Upper lobe of right lung (tissue), 1 donor: ENCODE data around the gene CDK14. TPM values are rescaled to one million over a fixed set of nuclear protein-coding genes. Genes with fewer than 3 reads are reported as not detected.

Source experiments
- ATAC-seq: fragments of 200-7000 bp; cut with Tn5 transposase; one replicate; pipeline ENCODE4 v1.9.1; 2020; ENCODE audit warnings: mild to moderate bottlenecking, moderate library complexity
- DNase-seq: peaks from one replicate; pipeline ENCODE4 v3.0.0-alpha.2; 2020
- H3K27ac ChIP-seq: fragments of 200-600 bp; one replicate; pipeline ENCODE4 v1.8.0; 2022
- H3K27me3 ChIP-seq: fragments of 200-600 bp; one replicate; pipeline ENCODE4 v1.8.0; 2022; ENCODE audit warnings: mild to moderate bottlenecking
- H3K36me3 ChIP-seq: fragments of 200-600 bp; one replicate; pipeline ENCODE4 v1.8.0; 2022
- H3K4me1 ChIP-seq: fragments of 200-600 bp; one replicate; pipeline ENCODE4 v1.8.0; 2022
- H3K4me3 ChIP-seq: fragments of 200-600 bp; one replicate; pipeline ENCODE4 v1.8.0; 2022; ENCODE audit warnings: mild to moderate bottlenecking
- H3K9me3 ChIP-seq: fragments of 200-600 bp; one replicate; pipeline ENCODE4 v1.8.0; 2022
- CTCF ChIP-seq: fragments of 200-600 bp; IDR thresholded peaks from one replicate; pipeline ENCODE4 v1.8.0; 2022; ENCODE audit warnings: antibody characterized with exemption
- intact Hi-C: fragments of 100-400 bp; cut with DNase I; formaldehyde crosslinking; loops from one replicate; pipeline ENCODE4 v1.11.0; 2022
- total RNA-seq: library from RNA; stranded (reverse); fragmentation: NEBNext Ultra II Directional; extraction: Animal tissue kit (Norgen Biotek cat#: 25700); gene quantifications from one replicate; pipeline ENCODE4 v1.2.1, GENCODE V29; 2021
- donor health status: DM: no; HTN: yes; CAD: no; lungs with severe emphysema.

Gene CDK14
- total RNA-seq, 1 donor from 2014 or later, result 47.2 TPM

GRCh38 chr7:90818341-90818740, 222.2 kb downstream of the CDK14 start:
- Histone ChIP-seq H3K27ac (no peak overlapping the region), H3K4me1 (no peaks in the 10 kb centered on the region), H3K36me3 (no peaks in the 10 kb centered on the region), H3K4me3 (no peak overlapping the region), H3K9me3 (no peaks in the 10 kb centered on the region), H3K27me3 (no peaks in the 10 kb centered on the region)
- intact Hi-C loops, result no loop called here
- no peak for TF ChIP-seq CTCF
- DNase-seq (no peak), ATAC-seq (no peak)

GRCh38 chr7:90821961-90822620, 226.0 kb downstream of the CDK14 start:
- TF ChIP-seq CTCF, result no peak
- Histone ChIP-seq H3K36me3 (no peaks in the 10 kb centered on the region), H3K27me3 (no peaks in the 10 kb centered on the region), H3K4me1 (peaks cover 4% of the 10 kb centered on the region), H3K4me3 (no peak overlapping the region), H3K9me3 (no peaks in the 10 kb centered on the region), H3K27ac (no peak overlapping the region)
- DNase-seq (no peak), ATAC-seq (no peak)
- intact Hi-C loops, result no loop called here

- intact Hi-C loops, result no loop called here
- peaks cover 4% of the 10 kb centered on the region for H3K4me1 ChIP-seq
- no peaks in the 10 kb centered on the region for H3K9me3 ChIP-seq
- ATAC-seq (no peak), DNase-seq (no peak)
- H3K27ac ChIP-seq, result no peak overlapping the region
- no peak overlapping the region for H3K4me3 ChIP-seq
- H3K36me3 ChIP-seq, result no peaks in the 10 kb centered on the region
- TF ChIP-seq CTCF, result no peak
- H3K27me3 ChIP-seq, result no peaks in the 10 kb centered on the region
These were observed 228.5 kb downstream of the CDK14 start for GRCh38 chr7:90824386-90825307.

- no peak for DNase-seq
- intact Hi-C loops, result no loop called here
- no peak overlapping the region for H3K27ac ChIP-seq
- no peaks in the 10 kb centered on the region for H3K27me3 ChIP-seq
- H3K4me1 ChIP-seq, result peaks cover 4% of the 10 kb centered on the region
- no peaks in the 10 kb centered on the region for H3K9me3 ChIP-seq
- no peak overlapping the region for H3K4me3 ChIP-seq
- no peak for TF ChIP-seq CTCF
- no peaks in the 10 kb centered on the region for H3K36me3 ChIP-seq
- ATAC-seq, result no peak
These were observed 229.7 kb downstream of the CDK14 start for GRCh38 chr7:90825779-90826178.

- H3K27me3 ChIP-seq, result no peaks in the 10 kb centered on the region
- H3K4me3 ChIP-seq, result no peak overlapping the region
- H3K4me1 ChIP-seq, result peaks cover 4% of the 10 kb centered on the region
- H3K9me3 ChIP-seq, result no peaks in the 10 kb centered on the region
- H3K36me3 ChIP-seq, result no peaks in the 10 kb centered on the region
- H3K27ac ChIP-seq, result no peak overlapping the region
- ATAC-seq (no peak), DNase-seq (no peak)
- no peak for TF ChIP-seq CTCF
- intact Hi-C loops, result no loop called here
These were observed 232.5 kb downstream of the CDK14 start for GRCh38 chr7:90828601-90829000.
